A549 (cell line): Measurements from ENCODE around the gene RIOK2. TPM values are rescaled to one million over a fixed set of nuclear protein-coding genes. Genes with fewer than 3 reads are reported as not detected.

ENCODE experiments used
- ATAC-seq, 2 experiments: fragments of 200-7000 bp in 1 of 2; fragments of >200 bp in 1 of 2; cut with Nextera tagmentation in 1 of 2; cut with Tn5 transposase in 1 of 2; 3 replicates each; pipeline versions ENCODE4 v1.8.0 to v1.9.1; 2018 to 2020; ENCODE audit warnings: mild to moderate bottlenecking in 1 of 2, moderate library complexity in 1 of 2
- CTCF ChIA-PET: fragments of 300-600 bp; sonication (Branson Sonifier 250); formaldehyde crosslinking; extraction: SDS; loops from one replicate; lab custom pipeline; 2021; ENCODE audit warnings: antibody characterized with exemption, inconsistent platforms; lab: Yijun Ruan, JAX
- POLR2A ChIA-PET: fragments of 350-600 bp; formaldehyde crosslinking; extraction: SDS; loops from one replicate; lab custom pipeline; 2021; ENCODE audit warnings: antibody characterized with exemption, inconsistent platforms; lab: Yijun Ruan, JAX
- DNase-seq, 2 experiments: peaks; one replicate each; pipeline versions ENCODE4 v3.0.0 to v3.0.0-alpha.2; 2011 to 2016; ENCODE audit warnings: low read depth in 1 of 2, low spot score in 1 of 2
- FAIRE-seq: peaks from 2 replicates; lab custom pipeline; 2011; peaks lifted over from hg19 to GRCh38; lab: Jason Lieb, UNC
- H3K27ac ChIP-seq, 2 experiments: fragments of >200 bp; sonication (Bioruptor Twin); formaldehyde crosslinking; 3 replicates each; pipeline ENCODE4 v1.5.1; 2016 to 2017
- H3K4me1 ChIP-seq: fragments of >200 bp; sonication (Bioruptor Twin); formaldehyde crosslinking; 3 replicates; pipeline ENCODE4 v1.6.1; 2016
- H3K4me2 ChIP-seq: fragments of >200 bp; sonication (Bioruptor Twin); formaldehyde crosslinking; 3 replicates; pipeline ENCODE4 v1.6.1; 2016
- H3K4me3 ChIP-seq: fragments of >200 bp; sonication (Bioruptor Twin); formaldehyde crosslinking; 3 replicates; pipeline ENCODE4 v1.5.1; 2016
- H3K9me3 ChIP-seq: fragments of >200 bp; sonication (Bioruptor Twin); formaldehyde crosslinking; 3 replicates; pipeline ENCODE4 v1.6.1; 2016
- CBX8 ChIP-seq: fragments of 200-600 bp; sonication (generic); IDR thresholded peaks from 2 replicates; pipeline ENCODE4 v1.6.1; 2016
- CEBPB ChIP-seq, 2 experiments: fragments of >200 bp in 1 of 2; sonication (Bioruptor Twin) in 1 of 2; formaldehyde crosslinking in 1 of 2; IDR thresholded peaks; 2 replicates each; pipeline ENCODE4 v1.6.1; 2012 to 2016
- CHD2 ChIP-seq: fragments of 150-350 bp; IDR thresholded peaks from 2 replicates; pipeline ENCODE4 v1.6.1; 2014; ENCODE audit warnings: low read length; ENCODE audit not compliant: partially characterized antibody
- CHD4 ChIP-seq: fragments of 200-600 bp; sonication (generic); IDR thresholded peaks from 2 replicates; pipeline ENCODE4 v1.6.1; 2016; ENCODE audit warnings: antibody characterized with exemption, mild to moderate bottlenecking, borderline replicate concordance
- ESRRA ChIP-seq: fragments of 150-350 bp; IDR thresholded peaks from 2 replicates; pipeline ENCODE4 v1.6.1; 2014; ENCODE audit warnings: mild to moderate bottlenecking, low read length, borderline replicate concordance
- FOSL2 ChIP-seq, 2 experiments: fragments of 450-650 bp in 1 of 2; fragments of >200 bp in 1 of 2; sonication (Bioruptor Twin) in 1 of 2; formaldehyde crosslinking; IDR thresholded peaks; 2 replicates each; pipeline versions ENCODE4 v1.5.0 to v1.6.1; 2016 to 2020; ENCODE audit warnings: mild to moderate bottlenecking in 1 of 2, moderate library complexity in 1 of 2
- HDAC2 ChIP-seq: fragments of 200-600 bp; sonication (generic); IDR thresholded peaks from 2 replicates; pipeline ENCODE4 v1.6.1; 2016
- HES2 ChIP-seq: fragments of >200 bp; sonication (Bioruptor Twin); formaldehyde crosslinking; IDR thresholded peaks from 2 replicates; pipeline ENCODE4 v1.6.1; 2016
- HEYL ChIP-seq: fragments of 250-450 bp; sonication (Bioruptor Pico); IDR thresholded peaks from 2 replicates; pipeline ENCODE4 v1.8.0; 2021; ENCODE audit warnings: mild to moderate bottlenecking, moderate library complexity
- HMGXB4 ChIP-seq: fragments of 250-450 bp; sonication (Bioruptor Pico); IDR thresholded peaks from 2 replicates; pipeline ENCODE4 v1.5.0; 2021; ENCODE audit warnings: mild to moderate bottlenecking, moderate library complexity, borderline replicate concordance
- JUN ChIP-seq, 2 experiments: fragments of >200 bp; sonication (Bioruptor Twin); formaldehyde crosslinking; IDR thresholded peaks; 2 replicates in 1 of 2; 3 replicates in 1 of 2; pipeline ENCODE4 v1.6.1; 2016 to 2017
- MAFK ChIP-seq: fragments of 450-650 bp; IDR thresholded peaks from 2 replicates; pipeline ENCODE4 v1.6.1; 2014; ENCODE audit not compliant: partially characterized antibody
- NFE2L2 ChIP-seq: fragments of 150-350 bp; conservative IDR thresholded peaks from 2 replicates; pipeline ENCODE4 v1.6.1; 2014; ENCODE audit warnings: low read length
- PBX3 ChIP-seq: IDR thresholded peaks from 2 replicates; pipeline ENCODE4 v1.6.1; 2012
- PHF8 ChIP-seq: fragments of 200-600 bp; sonication (generic); IDR thresholded peaks from 2 replicates; pipeline ENCODE4 v1.6.1; 2016; ENCODE audit warnings: low read depth, mild to moderate bottlenecking, antibody characterized with exemption, moderate library complexity, borderline replicate concordance
- POLR2A ChIP-seq: IDR thresholded peaks from 2 replicates; pipeline ENCODE4 v1.6.1; 2012; ENCODE audit warnings: mild to moderate bottlenecking, low read length
- RCOR1 ChIP-seq: fragments of 150-350 bp; IDR thresholded peaks from 2 replicates; pipeline ENCODE4 v1.6.1; 2014; ENCODE audit warnings: antibody characterized with exemption, low read length, low read depth
- REST ChIP-seq: fragments of 200-600 bp; sonication (generic); IDR thresholded peaks from 2 replicates; pipeline ENCODE4 v1.6.1; 2016; ENCODE audit warnings: antibody characterized with exemption, mild to moderate bottlenecking, moderate library complexity
- RNF2 ChIP-seq: fragments of 200-600 bp; sonication (generic); IDR thresholded peaks from 2 replicates; pipeline ENCODE4 v1.6.1; 2016; ENCODE audit warnings: low read depth, mild to moderate bottlenecking, antibody characterized with exemption, moderate library complexity, borderline replicate concordance
- WGBS: methylation state at CpG from one replicate; pipeline ENCODE4 v1.1.6; 2017; ENCODE audit errors: missing lambda C conversion rate; 5-methylcytosine and 5-hydroxymethylcytosine counted together
- polyA plus RNA-seq, 4 experiments: library from polyadenylated mRNA; depleted of rRNA in 3 of 4; stranded (reverse); fragments of >200 nt; fragmentation: RNase III in 1 of 4; extraction: RNeasy Plus Mini Kit Qiagen cat#74134 plus additional on column Dnase treatment in 1 of 4; gene quantifications; 2 replicates in 3 of 4; 3 replicates in 1 of 4; pipeline ENCODE4 v1.2.3, GENCODE V29; 2011 to 2017

The RIOK2 gene
- polyA plus RNA-seq, 2 of the 4 experiments (the other 2 are of a cell fraction), result 14.7 to 32.0 TPM

GRCh38 chr5:97171703-97172102 is 11.3 kb downstream of the RIOK2 start (continued):
- no peak for TF ChIP-seq CEBPB (IDR thresholded peaks at IDR 0.05)
- TF ChIP-seq PHF8, result no peak

- CTCF ChIA-PET, result interaction anchor here (1.2 to 4.4 kb wide), 2 partner anchors 16 to 415 kb away, joined by 4 to 18 read pairs; partner anchors contain the start of gene RIOK2
- no peak for TF ChIP-seq HEYL (CRISPR knock-in tag)
- peak; percentile 53 for TF ChIP-seq MAFK
- TF ChIP-seq, all 56 proteins: peak for 1
- 78% methylated on average over 6 of the region's 6 CpGs for WGBS
- Histone ChIP-seq H3K4me3 (no peak overlapping the region), H3K27ac (no peak overlapping the region), H3K9me3 (no peaks in the 10 kb centered on the region), H3K4me2 (no peak overlapping the region), H3K4me1 (peaks cover 9% of the 10 kb centered on the region)
- DNase-seq (no peak), FAIRE-seq (no peak), ATAC-seq (no peak)
- POLR2A ChIA-PET, result no interaction called here
These were observed 15.6 kb downstream of the RIOK2 start for GRCh38 chr5:97167435-97167834.

- no peak for FAIRE-seq
- ATAC-seq, result no peak
- Histone ChIP-seq H3K9me3 (no peaks in the 10 kb centered on the region), H3K4me3 (no peak overlapping the region), H3K27ac (0 out of 6 replicates have a peak overlapping the region, but pooled peaks of 1 of the 2 experiments have one; percentile 5), H3K4me1 (peaks cover 9% of the 10 kb centered on the region), H3K4me2 (peak overlapping the region; percentile 27; the same call in 1 of the 3 replicates)
- WGBS, result 0% methylated on average over 1 of the region's 1 CpG
- peak in 1 of 2 experiments; percentile 15 for DNase-seq
- ChIA-PET POLR2A (no interaction called here), CTCF (interaction anchor here (4.4 kb wide), 1 partner anchor 413 kb away, joined by 18 read pairs; no protein-coding TSS in a partner anchor)
- TF ChIP-seq CEBPB (IDR thresholded peaks at IDR 0.05) (no peak), PHF8 (no peak), HMGXB4 (CRISPR knock-in tag) (no peak), HES2 (no peak), ESRRA (no peak), REST (no peak), NFE2L2 (no peak), POLR2A (no peak), PBX3 (no peak), CHD2 (no peak), CHD4 (no peak), RCOR1 (no peak), JUN (IDR thresholded peaks at IDR 0.05) (no peak), CBX8 (no peak), RNF2 (no peak), HDAC2 (no peak), FOSL2 (IDR thresholded peaks at IDR 0.05) (no peak), FOSL2 (CRISPR knock-in tag; IDR thresholded peaks at IDR 0.05) (no peak)
These were observed 17.3 kb downstream of the RIOK2 start for GRCh38 chr5:97165726-97166125.
